ENCODE measurements around the gene ANKRD23.
"Not testable (repeated sequence)": the region's sequence is repeated elsewhere in the genome, so short reads cannot be mapped to it uniquely, and the experiment has no call there.

GRCh38 chr2:96805946-96806345 is 37.9 kb downstream of the ANKRD23 start:
- not testable (repeated sequence) for TF ChIP-seq SP1 (IDR thresholded peaks at IDR 0.05); ARNT (IDR thresholded peaks at IDR 0.05); FOXM1 (IDR thresholded peaks at IDR 0.05; ENCODE audit: borderline replicate concordance); NFRKB (IDR thresholded peaks at IDR 0.05); TARDBP (IDR thresholded peaks at IDR 0.05); SUZ12 (IDR thresholded peaks at IDR 0.05); ELF4 (IDR thresholded peaks at IDR 0.05); FOXK2 (IDR thresholded peaks at IDR 0.05)

Measured in HEK293T (cell line).